ENCODE measurements around the gene CELSR1. TPM values are rescaled to one million over a fixed set of nuclear protein-coding genes. Genes with fewer than 3 reads are reported as not detected.

Gene CELSR1
- total RNA-seq, 1 donor from 2014 or later, result 32.9 TPM

- Histone ChIP-seq H3K4me1 (no peaks in the 10 kb centered on the region), H3K4me3 (no peak overlapping the region), H3K27ac (no peak overlapping the region), H3K27me3 (no peaks in the 10 kb centered on the region), H3K36me3 (no peaks in the 10 kb centered on the region), H3K9me3 (no peaks in the 10 kb centered on the region)
- DNase-seq (ENCODE audit: extremely low spot score in 2 of 2), result no peak
- intact Hi-C loops (cut with DNase I), result no loop called here
- TF ChIP-seq POLR2AphosphoS5 (IDR thresholded peaks at IDR 0.05; ENCODE audit: insufficient read depth in 1 of 2, low read depth in 1 of 2), result no peak
- TF ChIP-seq POLR2A (IDR thresholded peaks at IDR 0.05), result no peak
- no peak for TF ChIP-seq CTCF (IDR thresholded peaks at IDR 0.05)
These were observed 151.1 kb downstream of the CELSR1 start for GRCh38 chr22:46386312-46386711.

GRCh38 chr22:46382524-46382923 lies 154.9 kb downstream of the CELSR1 start:
- no peak overlapping the region for H3K27ac ChIP-seq
- H3K27me3 ChIP-seq, result no peaks in the 10 kb centered on the region
- no peaks in the 10 kb centered on the region for H3K9me3 ChIP-seq
- no peak for DNase-seq (ENCODE audit: extremely low spot score in 2 of 2)
- H3K4me1 ChIP-seq, result no peaks in the 10 kb centered on the region
- TF ChIP-seq POLR2AphosphoS5 (IDR thresholded peaks at IDR 0.05; ENCODE audit: insufficient read depth in 1 of 2, low read depth in 1 of 2) (no peak), CTCF (IDR thresholded peaks at IDR 0.05) (no peak), POLR2A (IDR thresholded peaks at IDR 0.05) (no peak)
- no peaks in the 10 kb centered on the region for H3K36me3 ChIP-seq
- no peak overlapping the region for H3K4me3 ChIP-seq
- intact Hi-C loops (cut with DNase I), result no loop called here

- Histone ChIP-seq H3K4me3 (no peak overlapping the region), H3K4me1 (no peaks in the 10 kb centered on the region), H3K9me3 (no peaks in the 10 kb centered on the region), H3K27me3 (no peaks in the 10 kb centered on the region), H3K27ac (no peak overlapping the region), H3K36me3 (peaks cover 0 to 3% of the 10 kb centered on the region in 2 donors)
- no peak for DNase-seq (ENCODE audit: extremely low spot score in 2 of 2)
- intact Hi-C loops (cut with DNase I), result no loop called here
- TF ChIP-seq CTCF (IDR thresholded peaks at IDR 0.05) (no peak), POLR2AphosphoS5 (IDR thresholded peaks at IDR 0.05; ENCODE audit: insufficient read depth in 1 of 2, low read depth in 1 of 2) (no peak), POLR2A (IDR thresholded peaks at IDR 0.05) (no peak)
These were observed 155.7 kb downstream of the CELSR1 start for GRCh38 chr22:46381731-46382130.

- Histone ChIP-seq H3K27me3 (no peaks in the 10 kb centered on the region), H3K4me3 (no peak overlapping the region), H3K27ac (no peak overlapping the region), H3K9me3 (no peaks in the 10 kb centered on the region), H3K4me1 (no peaks in the 10 kb centered on the region), H3K36me3 (peaks cover 0 to 9% of the 10 kb centered on the region in 2 donors)
- TF ChIP-seq POLR2A (IDR thresholded peaks at IDR 0.05), result no peak
- no peak for TF ChIP-seq POLR2AphosphoS5 (IDR thresholded peaks at IDR 0.05; ENCODE audit: insufficient read depth in 1 of 2, low read depth in 1 of 2)
- no peak for TF ChIP-seq CTCF (IDR thresholded peaks at IDR 0.05)
- DNase-seq (ENCODE audit: extremely low spot score in 2 of 2), result no peak
- intact Hi-C loops (cut with DNase I), result no loop called here
These were observed 156.3 kb downstream of the CELSR1 start for GRCh38 chr22:46381142-46381541.

GRCh38 chr22:46380581-46380980 lies 156.8 kb downstream of the CELSR1 start:
- Histone ChIP-seq H3K9me3 (no peaks in the 10 kb centered on the region), H3K27ac (no peak overlapping the region), H3K27me3 (no peaks in the 10 kb centered on the region), H3K4me3 (no peak overlapping the region), H3K36me3 (peaks cover 0 to 13% of the 10 kb centered on the region in 2 donors), H3K4me1 (no peaks in the 10 kb centered on the region)
- DNase-seq (ENCODE audit: extremely low spot score in 2 of 2), result no peak
- intact Hi-C loops (cut with DNase I), result no loop called here
- TF ChIP-seq POLR2AphosphoS5 (IDR thresholded peaks at IDR 0.05; ENCODE audit: insufficient read depth in 1 of 2, low read depth in 1 of 2) (no peak), POLR2A (IDR thresholded peaks at IDR 0.05) (no peak), CTCF (IDR thresholded peaks at IDR 0.05) (no peak)

Data from vagina (tissue), 2 donors.